NB4 (cell line): ENCODE measurements around the gene TTLL12.

Experiments used
- DNase-seq: peaks from one replicate; pipeline ENCODE4 v3.0.0; 2010; ENCODE audit warnings: low read depth
- H3K4me3 ChIP-seq: one replicate; pipeline ENCODE4 v1.5.1; 2011; ENCODE audit warnings: mild to moderate bottlenecking, low read depth, low read length, moderate library complexity
- MYC ChIP-seq: IDR thresholded peaks from 2 replicates; pipeline ENCODE4 v1.6.1; 2011; ENCODE audit warnings: low read depth, low read length
- POLR2A ChIP-seq: IDR thresholded peaks from 2 replicates; pipeline ENCODE4 v1.6.1; 2011; ENCODE audit warnings: mild to moderate bottlenecking; ENCODE audit not compliant: insufficient read length; ENCODE audit errors: extremely low read depth
- TF ChIP-seq, protein P1 (sequence below): IDR thresholded peaks from one replicate; pipeline ENCODE4 v1.5.1; 2012; ENCODE audit warnings: low read depth, low read length
- TF ChIP-seq, protein P2 (sequence below): IDR thresholded peaks from 2 replicates; pipeline ENCODE4 v1.6.1; 2011; ENCODE audit warnings: low read depth, low read length

Gene TTLL12

DNA sequence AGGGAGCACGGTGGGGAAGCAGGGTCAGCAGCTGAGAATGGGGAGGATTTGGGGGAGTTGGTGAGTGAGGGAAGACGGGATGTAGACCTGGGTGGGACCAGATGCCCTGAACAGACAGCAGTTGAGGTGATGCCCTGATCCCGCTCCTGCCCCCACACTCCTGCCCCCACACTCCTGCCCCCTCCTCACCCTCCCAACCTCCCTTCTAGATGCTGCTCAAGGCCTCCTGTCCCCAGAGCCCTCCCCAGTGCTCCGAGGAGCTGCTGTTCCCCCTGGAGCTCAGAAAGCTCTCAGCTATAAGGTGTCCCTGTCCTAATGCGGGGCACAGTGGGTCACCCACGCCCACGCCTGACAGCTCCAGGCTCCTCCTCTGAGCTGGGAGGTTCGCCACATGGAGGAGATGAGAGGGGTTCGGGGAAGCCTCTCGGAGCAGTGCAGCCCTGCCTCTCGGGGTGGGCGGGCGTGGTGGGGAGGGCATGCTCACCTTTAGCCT, 25.1 kb upstream of the TTLL12 start:
- H3K4me3 ChIP-seq, result no peak overlapping the region
- TF ChIP-seq MYC (no peak), POLR2A (no peak)
- TF ChIP-seq, protein P1, sequence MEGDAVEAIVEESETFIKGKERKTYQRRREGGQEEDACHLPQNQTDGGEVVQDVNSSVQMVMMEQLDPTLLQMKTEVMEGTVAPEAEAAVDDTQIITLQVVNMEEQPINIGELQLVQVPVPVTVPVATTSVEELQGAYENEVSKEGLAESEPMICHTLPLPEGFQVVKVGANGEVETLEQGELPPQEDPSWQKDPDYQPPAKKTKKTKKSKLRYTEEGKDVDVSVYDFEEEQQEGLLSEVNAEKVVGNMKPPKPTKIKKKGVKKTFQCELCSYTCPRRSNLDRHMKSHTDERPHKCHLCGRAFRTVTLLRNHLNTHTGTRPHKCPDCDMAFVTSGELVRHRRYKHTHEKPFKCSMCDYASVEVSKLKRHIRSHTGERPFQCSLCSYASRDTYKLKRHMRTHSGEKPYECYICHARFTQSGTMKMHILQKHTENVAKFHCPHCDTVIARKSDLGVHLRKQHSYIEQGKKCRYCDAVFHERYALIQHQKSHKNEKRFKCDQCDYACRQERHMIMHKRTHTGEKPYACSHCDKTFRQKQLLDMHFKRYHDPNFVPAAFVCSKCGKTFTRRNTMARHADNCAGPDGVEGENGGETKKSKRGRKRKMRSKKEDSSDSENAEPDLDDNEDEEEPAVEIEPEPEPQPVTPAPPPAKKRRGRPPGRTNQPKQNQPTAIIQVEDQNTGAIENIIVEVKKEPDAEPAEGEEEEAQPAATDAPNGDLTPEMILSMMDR, result no peak
- TF ChIP-seq, protein P2, sequence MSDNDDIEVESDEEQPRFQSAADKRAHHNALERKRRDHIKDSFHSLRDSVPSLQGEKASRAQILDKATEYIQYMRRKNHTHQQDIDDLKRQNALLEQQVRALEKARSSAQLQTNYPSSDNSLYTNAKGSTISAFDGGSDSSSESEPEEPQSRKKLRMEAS, result no peak
- no peak for DNase-seq

DNA sequence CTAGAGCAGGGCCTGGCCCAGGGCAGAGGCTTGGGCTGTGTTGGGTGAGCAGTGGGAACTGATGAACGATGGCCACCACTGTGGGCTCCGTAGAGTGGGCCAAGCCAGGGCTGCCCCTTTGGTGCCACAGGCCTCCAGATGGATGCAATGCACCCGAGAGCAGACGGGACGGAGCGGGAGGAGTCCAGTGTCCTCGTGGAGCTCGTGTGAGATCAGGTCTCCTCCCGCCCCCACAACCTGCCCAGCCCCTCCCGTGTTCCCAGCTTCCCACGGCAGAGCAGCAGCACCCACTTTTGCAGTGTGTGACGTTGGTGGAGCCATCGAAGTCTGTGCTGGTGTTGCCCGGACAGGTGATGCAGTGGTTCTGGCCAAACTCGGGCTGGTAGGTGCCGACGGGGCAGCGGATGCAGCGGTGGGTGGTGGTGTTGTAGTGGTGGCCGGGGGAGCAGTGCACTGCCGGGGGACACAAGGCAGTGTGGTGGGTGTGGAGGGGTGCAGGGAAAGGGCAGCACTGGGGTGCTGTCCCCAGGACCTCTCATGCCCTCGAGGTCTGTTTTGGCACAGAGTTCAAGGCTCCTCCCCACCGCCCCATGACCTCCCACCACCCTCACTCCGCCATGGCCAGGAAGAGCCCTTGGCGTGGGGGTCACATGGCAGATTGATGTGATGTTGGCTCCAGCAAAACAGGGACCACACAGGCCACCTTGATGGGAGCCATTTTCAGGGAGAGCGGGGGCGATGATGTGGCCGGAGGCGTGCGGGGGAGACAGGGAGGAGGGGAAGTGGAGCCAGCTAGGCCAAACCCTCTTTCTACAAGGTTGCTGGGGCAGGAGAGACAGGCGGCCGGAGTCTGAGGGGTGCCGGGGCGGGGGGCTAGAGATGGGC, 23.9 kb upstream of the TTLL12 start:
- TF ChIP-seq, protein P1, result no peak
- TF ChIP-seq POLR2A, result no peak
- TF ChIP-seq, protein P2, result no peak
- TF ChIP-seq MYC, result no peak
- no peak for DNase-seq

DNA sequence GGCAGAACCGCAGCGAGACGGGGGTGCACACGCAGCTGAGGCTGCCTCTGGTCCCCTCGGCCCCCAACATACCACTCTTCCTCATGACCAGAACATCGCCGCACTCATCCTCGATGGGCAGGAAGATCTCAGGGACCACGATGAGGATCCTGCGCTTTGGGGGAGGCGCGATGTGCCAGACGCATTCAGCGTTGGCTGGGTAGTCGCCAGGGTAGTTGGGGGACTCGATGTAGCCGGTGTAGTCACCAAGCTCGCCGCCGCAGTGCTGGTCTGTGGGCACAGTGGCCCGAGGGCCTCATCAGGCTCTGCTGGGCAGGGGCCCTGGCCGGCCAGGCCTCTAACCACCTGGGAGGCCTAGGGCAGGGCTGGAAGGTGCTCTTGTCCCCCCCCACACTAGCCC, 23.0 kb upstream of the TTLL12 start:
- H3K4me3 ChIP-seq, result no peak overlapping the region
- no peak for DNase-seq
- no peak for TF ChIP-seq POLR2A
- TF ChIP-seq, protein P1, result no peak
- TF ChIP-seq, protein P2, result no peak
- TF ChIP-seq MYC, result no peak

More for the DNA sequence above, 23.9 kb upstream of the TTLL12 start:
- no peak overlapping the region for H3K4me3 ChIP-seq

DNA sequence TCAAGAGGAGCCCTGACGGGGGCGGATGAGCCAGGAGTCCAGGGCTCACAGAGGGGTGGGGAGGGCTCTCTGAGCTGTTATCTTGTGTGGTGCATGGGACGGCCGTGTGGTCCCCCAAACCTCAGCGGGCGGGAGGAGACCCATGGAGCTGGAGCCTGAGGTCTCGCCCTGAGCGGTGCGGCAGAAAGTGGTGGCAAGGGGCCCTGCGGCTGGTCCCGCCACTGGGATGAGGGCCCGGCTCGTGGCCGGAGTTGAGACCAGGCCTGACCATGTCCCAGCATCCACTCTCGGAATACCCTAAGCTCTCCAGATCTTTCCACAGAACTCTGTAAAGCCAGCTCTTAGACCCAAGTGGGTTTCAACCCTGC, 22.6 kb upstream of the TTLL12 start:
- no peak overlapping the region for H3K4me3 ChIP-seq
- DNase-seq, result no peak
- TF ChIP-seq POLR2A (no peak), MYC (no peak)
- TF ChIP-seq, protein P2, result no peak
- TF ChIP-seq, protein P1, result no peak

DNA sequence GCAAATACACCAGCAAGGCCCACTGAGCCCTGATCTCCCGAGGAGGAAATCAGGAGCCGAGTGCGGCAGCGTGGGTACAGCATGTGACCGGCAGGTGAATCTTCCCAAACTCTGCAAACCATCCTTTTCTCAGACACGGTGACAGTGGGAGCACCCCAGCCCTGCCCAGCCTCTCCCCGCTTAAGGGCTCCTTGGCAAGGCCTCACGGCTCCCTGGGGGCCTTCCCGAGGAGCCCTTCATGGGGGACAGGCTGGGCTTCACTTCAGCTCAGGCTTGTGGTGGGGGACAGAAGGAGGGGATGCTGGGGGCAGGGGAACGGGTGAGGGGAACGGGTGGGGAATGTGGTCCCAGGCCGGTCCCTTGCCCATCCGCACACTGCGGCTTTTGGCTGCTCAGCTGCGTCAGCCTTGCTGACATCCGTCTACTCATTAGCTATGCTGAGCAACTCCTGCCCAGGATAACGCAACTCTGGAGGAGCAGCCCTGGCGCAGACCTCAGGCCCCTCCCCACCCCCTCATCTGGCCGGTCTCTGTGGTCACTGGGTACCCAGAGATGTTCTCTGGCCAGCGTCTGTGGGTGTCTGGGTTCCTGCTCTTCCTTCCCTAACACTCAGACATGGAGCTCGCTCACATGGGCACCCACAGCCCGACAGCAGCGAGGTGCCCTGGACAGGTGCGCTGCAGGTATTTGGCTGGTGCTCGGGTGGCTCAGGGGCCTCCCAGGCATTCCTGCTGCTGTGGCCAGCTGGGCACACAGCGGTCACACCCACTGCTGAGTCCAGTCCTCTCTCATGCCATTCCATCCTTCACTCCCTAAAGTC, 22.0 kb upstream of the TTLL12 start:
- TF ChIP-seq POLR2A, result no peak
- TF ChIP-seq, protein P2, result no peak
- TF ChIP-seq MYC, result no peak
- TF ChIP-seq, protein P1, result no peak
- no peak for DNase-seq
- no peak overlapping the region for H3K4me3 ChIP-seq
